WTC11 (cell line): ENCODE measurements around the gene TBC1D4. TPM values are rescaled to one million over a fixed set of nuclear protein-coding genes. Genes with fewer than 3 reads are reported as not detected.
A peak's percentile ranks its signal among the peaks of the same experiment; 100 is the strongest.

ENCODE experiments used
- ATAC-seq: fragments of 200-7000 bp; cut with Tn5 transposase; 2 replicates; pipeline ENCODE4 v1.10.0; 2021; ENCODE audit warnings: mild to moderate bottlenecking, moderate library complexity
- CTCF ChIA-PET: fragments of 300-600 bp; sonication (Branson Sonifier 250); formaldehyde crosslinking; loops from one replicate; lab custom pipeline; 2021; ENCODE audit warnings: antibody characterized with exemption; lab: Charles Lee
- POLR2A ChIA-PET: fragments of 350-600 bp; sonication (Branson Sonifier 250); formaldehyde crosslinking; loops from one replicate; lab custom pipeline; 2021; ENCODE audit warnings: antibody characterized with exemption; lab: Charles Lee
- DNase-seq: peaks from one replicate; pipeline ENCODE4 v3.0.0; 2021; ENCODE audit warnings: low spot score
- H3K27ac Mint-ChIP-seq: 2 replicates; pipeline ENCODE4 v1.8.0; 2021; ENCODE audit warnings: mixed read lengths
- H3K27me3 Mint-ChIP-seq: 2 replicates; pipeline ENCODE4 v1.8.0; 2021; ENCODE audit warnings: low read depth, mild to moderate bottlenecking, moderate library complexity, mixed read lengths
- H3K36me3 Mint-ChIP-seq: 2 replicates; pipeline ENCODE4 v1.8.0; 2021; ENCODE audit warnings: mixed read lengths
- H3K4me1 Mint-ChIP-seq: 2 replicates; pipeline ENCODE4 v1.8.0; 2022; ENCODE audit warnings: mixed read lengths
- H3K4me3 Mint-ChIP-seq: 2 replicates; pipeline ENCODE4 v1.8.0; 2021; ENCODE audit warnings: mild to moderate bottlenecking, moderate library complexity, mixed read lengths
- H3K9me3 Mint-ChIP-seq: 2 replicates; pipeline ENCODE4 v1.8.0; 2021; ENCODE audit warnings: mixed read lengths
- ATF2 ChIP-seq: sonication (generic); formaldehyde crosslinking; IDR thresholded peaks from 2 replicates; pipeline ENCODE4 v1.8.1; 2022; ENCODE audit warnings: low read depth, missing genetic modification reagents, borderline replicate concordance
- CBFB ChIP-seq: sonication (generic); formaldehyde crosslinking; IDR thresholded peaks from 2 replicates; pipeline ENCODE4 v1.8.1; 2022; ENCODE audit warnings: mild to moderate bottlenecking, low read depth, missing genetic modification reagents
- CREM ChIP-seq: sonication (generic); formaldehyde crosslinking; IDR thresholded peaks from 2 replicates; pipeline ENCODE4 v1.8.1; 2022; ENCODE audit warnings: mild to moderate bottlenecking, missing genetic modification reagents, moderate library complexity
- FOXJ3 ChIP-seq: sonication (generic); formaldehyde crosslinking; IDR thresholded peaks from 2 replicates; pipeline ENCODE4 v1.9.0; 2021; ENCODE audit warnings: missing genetic modification reagents, mild to moderate bottlenecking, borderline replicate concordance
- FOXP1 ChIP-seq: sonication (generic); formaldehyde crosslinking; IDR thresholded peaks from 2 replicates; pipeline ENCODE4 v1.8.0; 2022; ENCODE audit warnings: missing genetic modification reagents, mild to moderate bottlenecking, moderate library complexity, borderline replicate concordance
- GABPB1 ChIP-seq: sonication (generic); formaldehyde crosslinking; IDR thresholded peaks from 2 replicates; pipeline ENCODE4 v1.8.1; 2023; ENCODE audit warnings: mild to moderate bottlenecking, missing genetic modification reagents
- HMGXB4 ChIP-seq: sonication (generic); formaldehyde crosslinking; IDR thresholded peaks from 2 replicates; pipeline ENCODE4 v1.8.1; 2023; ENCODE audit warnings: mild to moderate bottlenecking, moderate library complexity, missing genetic modification reagents
- IRF2 ChIP-seq: sonication (generic); formaldehyde crosslinking; IDR thresholded peaks from 2 replicates; pipeline ENCODE4 v1.8.0; 2022; ENCODE audit warnings: low read depth, missing genetic modification reagents, borderline replicate concordance
- JAZF1 ChIP-seq: fragments of 250-450 bp; sonication (Bioruptor Pico); IDR thresholded peaks from 2 replicates; pipeline ENCODE4 v1.9.0; 2021; ENCODE audit warnings: moderate library complexity, mild to moderate bottlenecking, inconsistent platforms
- OVOL2 ChIP-seq: fragments of 250-450 bp; sonication (Bioruptor Pico); IDR thresholded peaks from 2 replicates; pipeline ENCODE4 v1.9.0; 2021; ENCODE audit warnings: mild to moderate bottlenecking, borderline replicate concordance
- RORB ChIP-seq: fragments of 250-450 bp; sonication (Bioruptor Pico); IDR thresholded peaks from 2 replicates; pipeline ENCODE4 v1.9.0; 2021; ENCODE audit warnings: mild to moderate bottlenecking
- TEAD4 ChIP-seq: sonication (generic); formaldehyde crosslinking; IDR thresholded peaks from 2 replicates; pipeline ENCODE4 v1.8.0; 2022; ENCODE audit warnings: mild to moderate bottlenecking, missing genetic modification reagents
- ZNF416 ChIP-seq: fragments of 250-450 bp; sonication (Bioruptor Pico); IDR thresholded peaks from 2 replicates; pipeline ENCODE4 v1.9.0; 2021; ENCODE audit warnings: mild to moderate bottlenecking, inconsistent platforms
- ZNF423 ChIP-seq: fragments of 250-450 bp; sonication (Bioruptor Pico); IDR thresholded peaks from 2 replicates; pipeline ENCODE4 v2.1.2; 2022; ENCODE audit warnings: mild to moderate bottlenecking, moderate library complexity
- total RNA-seq: library from RNA; stranded (reverse); gene quantifications from 3 replicates; pipeline ENCODE4 v1.2.3, GENCODE V29; 2021
- TF ChIP-seq, protein P1 (sequence below): sonication (generic); formaldehyde crosslinking; IDR thresholded peaks from 2 replicates; pipeline ENCODE4 v1.8.1; 2022; ENCODE audit warnings: low read depth, mild to moderate bottlenecking, moderate library complexity, missing genetic modification reagents, borderline replicate concordance
- TF ChIP-seq, protein P2 (sequence below): sonication (generic); formaldehyde crosslinking; IDR thresholded peaks from 2 replicates; pipeline ENCODE4 v1.8.1; 2022; ENCODE audit warnings: mild to moderate bottlenecking, moderate library complexity, missing genetic modification reagents
- TF ChIP-seq, protein P3 (sequence below): sonication (generic); formaldehyde crosslinking; IDR thresholded peaks from 2 replicates; pipeline ENCODE4 v1.8.1; 2023; ENCODE audit warnings: mild to moderate bottlenecking, missing genetic modification reagents, borderline replicate concordance
- TF ChIP-seq, protein P4 (sequence below): fragments of 250-450 bp; sonication (Bioruptor Pico); conservative IDR thresholded peaks from 2 replicates; pipeline ENCODE4 v1.9.0; 2021; ENCODE audit warnings: mild to moderate bottlenecking

The TBC1D4 gene
- total RNA-seq, 1 experiment from 2014 or later, result 37.1 TPM

GRCh38 chr13:75347457-75347856 lies 134.5 kb downstream of the TBC1D4 start (continued):
- no peak for TF ChIP-seq OVOL2 (CRISPR knock-in tag)

- no peak overlapping the region for H3K4me3 Mint-ChIP-seq
- ATAC-seq, result no peak
- no peak for DNase-seq
- CTCF ChIA-PET, result interaction anchor here (0.7 kb wide), 1 partner anchor 1730 kb away, joined by 3 read pairs; no protein-coding TSS in a partner anchor
- no peaks in the 10 kb centered on the region for H3K4me1 Mint-ChIP-seq
- H3K27me3 Mint-ChIP-seq, result no peaks in the 10 kb centered on the region
- POLR2A ChIA-PET, result no interaction called here
- H3K36me3 Mint-ChIP-seq, result peaks cover 35% of the 10 kb centered on the region
- peak overlapping the region; percentile 65; the same call in 1 of the 2 replicates for H3K27ac Mint-ChIP-seq
- no peak for TF ChIP-seq ATF2
- no peak for TF ChIP-seq ZNF416
- TF ChIP-seq IRF2 (CRISPR knock-in tag), result no peak
- TF ChIP-seq GABPB1 (CRISPR knock-in tag), result no peak
- TF ChIP-seq, protein P1, sequence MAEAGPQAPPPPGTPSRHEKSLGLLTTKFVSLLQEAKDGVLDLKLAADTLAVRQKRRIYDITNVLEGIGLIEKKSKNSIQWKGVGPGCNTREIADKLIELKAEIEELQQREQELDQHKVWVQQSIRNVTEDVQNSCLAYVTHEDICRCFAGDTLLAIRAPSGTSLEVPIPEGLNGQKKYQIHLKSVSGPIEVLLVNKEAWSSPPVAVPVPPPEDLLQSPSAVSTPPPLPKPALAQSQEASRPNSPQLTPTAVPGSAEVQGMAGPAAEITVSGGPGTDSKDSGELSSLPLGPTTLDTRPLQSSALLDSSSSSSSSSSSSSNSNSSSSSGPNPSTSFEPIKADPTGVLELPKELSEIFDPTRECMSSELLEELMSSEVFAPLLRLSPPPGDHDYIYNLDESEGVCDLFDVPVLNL, result no peak
- no peak for TF ChIP-seq CREM
- TF ChIP-seq FOXJ3 (CRISPR knock-in tag), result no peak
- TF ChIP-seq HMGXB4 (CRISPR knock-in tag), result no peak
- no peak for TF ChIP-seq TEAD4
- no peak for TF ChIP-seq CBFB (CRISPR knock-in tag)
- TF ChIP-seq, protein P2, sequence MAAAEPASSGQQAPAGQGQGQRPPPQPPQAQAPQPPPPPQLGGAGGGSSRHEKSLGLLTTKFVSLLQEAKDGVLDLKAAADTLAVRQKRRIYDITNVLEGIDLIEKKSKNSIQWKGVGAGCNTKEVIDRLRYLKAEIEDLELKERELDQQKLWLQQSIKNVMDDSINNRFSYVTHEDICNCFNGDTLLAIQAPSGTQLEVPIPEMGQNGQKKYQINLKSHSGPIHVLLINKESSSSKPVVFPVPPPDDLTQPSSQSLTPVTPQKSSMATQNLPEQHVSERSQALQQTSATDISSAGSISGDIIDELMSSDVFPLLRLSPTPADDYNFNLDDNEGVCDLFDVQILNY (CRISPR knock-in tag), result no peak
- TF ChIP-seq, protein P3, sequence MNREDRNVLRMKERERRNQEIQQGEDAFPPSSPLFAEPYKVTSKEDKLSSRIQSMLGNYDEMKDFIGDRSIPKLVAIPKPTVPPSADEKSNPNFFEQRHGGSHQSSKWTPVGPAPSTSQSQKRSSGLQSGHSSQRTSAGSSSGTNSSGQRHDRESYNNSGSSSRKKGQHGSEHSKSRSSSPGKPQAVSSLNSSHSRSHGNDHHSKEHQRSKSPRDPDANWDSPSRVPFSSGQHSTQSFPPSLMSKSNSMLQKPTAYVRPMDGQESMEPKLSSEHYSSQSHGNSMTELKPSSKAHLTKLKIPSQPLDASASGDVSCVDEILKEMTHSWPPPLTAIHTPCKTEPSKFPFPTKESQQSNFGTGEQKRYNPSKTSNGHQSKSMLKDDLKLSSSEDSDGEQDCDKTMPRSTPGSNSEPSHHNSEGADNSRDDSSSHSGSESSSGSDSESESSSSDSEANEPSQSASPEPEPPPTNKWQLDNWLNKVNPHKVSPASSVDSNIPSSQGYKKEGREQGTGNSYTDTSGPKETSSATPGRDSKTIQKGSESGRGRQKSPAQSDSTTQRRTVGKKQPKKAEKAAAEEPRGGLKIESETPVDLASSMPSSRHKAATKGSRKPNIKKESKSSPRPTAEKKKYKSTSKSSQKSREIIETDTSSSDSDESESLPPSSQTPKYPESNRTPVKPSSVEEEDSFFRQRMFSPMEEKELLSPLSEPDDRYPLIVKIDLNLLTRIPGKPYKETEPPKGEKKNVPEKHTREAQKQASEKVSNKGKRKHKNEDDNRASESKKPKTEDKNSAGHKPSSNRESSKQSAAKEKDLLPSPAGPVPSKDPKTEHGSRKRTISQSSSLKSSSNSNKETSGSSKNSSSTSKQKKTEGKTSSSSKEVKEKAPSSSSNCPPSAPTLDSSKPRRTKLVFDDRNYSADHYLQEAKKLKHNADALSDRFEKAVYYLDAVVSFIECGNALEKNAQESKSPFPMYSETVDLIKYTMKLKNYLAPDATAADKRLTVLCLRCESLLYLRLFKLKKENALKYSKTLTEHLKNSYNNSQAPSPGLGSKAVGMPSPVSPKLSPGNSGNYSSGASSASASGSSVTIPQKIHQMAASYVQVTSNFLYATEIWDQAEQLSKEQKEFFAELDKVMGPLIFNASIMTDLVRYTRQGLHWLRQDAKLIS (CRISPR knock-in tag), result no peak
- TF ChIP-seq FOXP1, result no peak
- TF ChIP-seq JAZF1 (CRISPR knock-in tag), result no peak
- TF ChIP-seq, protein P4, sequence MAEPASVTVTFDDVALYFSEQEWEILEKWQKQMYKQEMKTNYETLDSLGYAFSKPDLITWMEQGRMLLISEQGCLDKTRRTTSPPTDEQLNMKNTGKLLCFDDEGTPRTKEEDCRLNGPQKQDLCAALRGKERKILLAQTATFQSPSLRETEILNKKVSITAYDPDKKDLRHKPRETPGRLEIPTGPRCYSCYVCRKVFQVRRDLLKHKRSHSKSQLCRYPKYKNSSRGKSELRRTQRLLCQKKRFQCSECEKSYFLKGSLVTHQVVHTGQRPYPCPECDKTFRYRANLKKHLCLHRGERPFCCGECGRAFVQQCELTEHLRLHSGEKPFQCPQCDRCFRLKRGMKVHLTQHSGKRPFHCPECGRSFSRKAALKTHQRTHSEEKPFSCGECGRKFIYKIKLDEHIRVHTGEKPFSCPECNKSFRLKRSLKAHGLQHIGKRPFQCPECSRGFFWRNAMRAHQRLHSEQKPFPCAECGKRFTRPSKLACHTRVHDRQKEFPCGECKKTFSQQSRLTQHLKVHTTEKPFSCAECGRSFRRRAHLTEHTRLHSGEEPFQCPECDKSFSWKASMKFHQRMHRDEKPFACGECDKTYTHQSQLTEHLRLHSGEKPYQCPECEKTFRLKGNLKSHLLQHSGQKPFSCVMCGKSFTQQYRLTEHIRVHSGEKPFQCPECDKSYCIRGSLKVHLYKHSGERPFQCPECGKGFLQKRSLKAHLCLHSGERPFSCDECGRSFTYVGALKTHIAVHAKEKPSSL, result no peak
- no peak for TF ChIP-seq ZNF423
- no peak for TF ChIP-seq RORB (CRISPR knock-in tag)
- no peaks in the 10 kb centered on the region for H3K9me3 Mint-ChIP-seq
These were observed 136.8 kb downstream of the TBC1D4 start for GRCh38 chr13:75345193-75345592.
